ENCODE data around the gene BTBD9.

GRCh38 chr6:38525888-38526287 lies 113.8 kb downstream of the BTBD9 start:
- TF ChIP-seq CTCF (IDR thresholded peaks at IDR 0.05) (no peak), POLR2A (IDR thresholded peaks at IDR 0.05; ENCODE audit: low read length) (no peak), HOXA7 (CRISPR knock-in tag; IDR thresholded peaks at IDR 0.05) (no peak), RFX5 (IDR thresholded peaks at IDR 0.05) (no peak), MYC (IDR thresholded peaks at IDR 0.05; ENCODE audit: borderline replicate concordance, low read length) (no peak), EP300 (IDR thresholded peaks at IDR 0.05) (no peak)
- TF ChIP-seq, protein P1, sequence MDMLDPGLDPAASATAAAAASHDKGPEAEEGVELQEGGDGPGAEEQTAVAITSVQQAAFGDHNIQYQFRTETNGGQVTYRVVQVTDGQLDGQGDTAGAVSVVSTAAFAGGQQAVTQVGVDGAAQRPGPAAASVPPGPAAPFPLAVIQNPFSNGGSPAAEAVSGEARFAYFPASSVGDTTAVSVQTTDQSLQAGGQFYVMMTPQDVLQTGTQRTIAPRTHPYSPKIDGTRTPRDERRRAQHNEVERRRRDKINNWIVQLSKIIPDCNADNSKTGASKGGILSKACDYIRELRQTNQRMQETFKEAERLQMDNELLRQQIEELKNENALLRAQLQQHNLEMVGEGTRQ (IDR thresholded peaks at IDR 0.05) = no peak

Measured in A549 (cell line).